IMR-90 (cell line): ENCODE data around the gene FLCN. TPM values are rescaled to one million over a fixed set of nuclear protein-coding genes. Genes with fewer than 3 reads are reported as not detected.

ENCODE experiments used
- ATAC-seq: fragments of 200-7000 bp; cut with Tn5 transposase; 2 replicates; pipeline ENCODE4 v1.9.1; 2020; ENCODE audit warnings: low read depth, mild to moderate bottlenecking, moderate library complexity
- BruUV-seq: library from RNA; stranded (reverse); fragments of 400-500 nt; replicated peaks from 2 replicates; lab custom pipeline; 2021; lab: Mats Ljungman, UMichigan
- CTCF ChIA-PET: fragments of 300-600 bp; formaldehyde crosslinking; extraction: SDS; loops from one replicate; lab custom pipeline; 2021; ENCODE audit warnings: antibody characterized with exemption; lab: Yijun Ruan, JAX
- POLR2A ChIA-PET: fragments of 300-600 bp; sonication (Branson Sonifier 250); formaldehyde crosslinking; loops from one replicate; lab custom pipeline; 2022; ENCODE audit warnings: antibody characterized with exemption; ENCODE audit not compliant: unreplicated experiment; lab: Charles Lee
- DNase-seq: peaks from one replicate; pipeline ENCODE4 v3.0.0; 2013
- H2AFZ ChIP-seq: replicated peaks from 2 replicates; pipeline ENCODE3; 2013; ENCODE audit warnings: low read length, mild to moderate bottlenecking; ENCODE audit not compliant: poor library complexity
- H2AK5ac ChIP-seq: 2 replicates; pipeline ENCODE4 v1.6.1; 2013; ENCODE audit warnings: low read depth, low read length, inconsistent platforms
- H2AK9ac ChIP-seq: replicated peaks from 2 replicates; pipeline ENCODE3; 2013; ENCODE audit warnings: mild to moderate bottlenecking, low read depth, low read length, moderate library complexity; ENCODE audit not compliant: poor library complexity
- H2BK120ac ChIP-seq: 2 replicates; pipeline ENCODE4 v1.6.1; 2013; ENCODE audit warnings: low read depth, low read length, inconsistent platforms
- H2BK15ac ChIP-seq: 3 replicates; pipeline ENCODE4 v1.6.1; 2013; ENCODE audit warnings: low read depth, low read length, inconsistent platforms
- H2BK20ac ChIP-seq: 2 replicates; pipeline ENCODE4 v1.6.1; 2013; ENCODE audit warnings: low read depth, mild to moderate bottlenecking, inconsistent platforms, low read length, moderate library complexity
- H2BK5ac ChIP-seq: 2 replicates; pipeline ENCODE4 v1.6.1; 2013; ENCODE audit warnings: mild to moderate bottlenecking, low read depth, low read length, inconsistent platforms; ENCODE audit not compliant: poor library complexity, severe bottlenecking
- H3K14ac ChIP-seq: replicated peaks from 2 replicates; pipeline ENCODE4 v1.6.1; 2013; ENCODE audit warnings: low read depth, low read length, inconsistent platforms
- H3K18ac ChIP-seq: 2 replicates; pipeline ENCODE4 v1.6.1; 2013; ENCODE audit warnings: low read depth, low read length, control low read depth
- H3K23ac ChIP-seq: 2 replicates; pipeline ENCODE4 v1.6.1; 2013; ENCODE audit warnings: low read depth, low read length, inconsistent platforms
- H3K27ac ChIP-seq: 2 replicates; pipeline ENCODE4 v1.5.1; 2013; ENCODE audit warnings: mild to moderate bottlenecking, control low read depth, low read length; ENCODE audit not compliant: insufficient read depth
- H3K27me3 ChIP-seq: 2 replicates; pipeline ENCODE4 v1.6.1; 2013; ENCODE audit warnings: low read length; ENCODE audit not compliant: control insufficient read depth, insufficient read depth
- H3K36me3 ChIP-seq: 2 replicates; pipeline ENCODE4 v1.6.1; 2013; ENCODE audit warnings: low read length, mixed read lengths; ENCODE audit not compliant: control insufficient read depth, insufficient read depth
- H3K4ac ChIP-seq: 2 replicates; pipeline ENCODE4 v1.6.1; 2013; ENCODE audit warnings: low read depth, low read length, inconsistent platforms
- H3K4me1 ChIP-seq: 2 replicates; pipeline ENCODE4 v1.6.1; 2013; ENCODE audit warnings: low read length, mixed read lengths; ENCODE audit not compliant: control insufficient read depth, insufficient read depth
- H3K4me2 ChIP-seq: 2 replicates; pipeline ENCODE4 v1.6.1; 2013; ENCODE audit warnings: low read depth, mild to moderate bottlenecking, control low read depth, low read length, moderate library complexity
- H3K4me3 ChIP-seq: 2 replicates; pipeline ENCODE4 v1.5.1; 2013; ENCODE audit warnings: low read depth, mild to moderate bottlenecking, control low read depth, low read length, moderate library complexity; ENCODE audit not compliant: insufficient read depth
- H3K56ac ChIP-seq: 2 replicates; pipeline ENCODE4 v1.6.1; 2013; ENCODE audit warnings: low read length, inconsistent platforms; ENCODE audit not compliant: insufficient read depth; ENCODE audit errors: extremely low read depth
- H3K79me1 ChIP-seq, 2 experiments: 2 replicates each; pipeline ENCODE4 v1.6.1; 2013; ENCODE audit warnings: low read length in 2 of 2, inconsistent platforms in 1 of 2, low read depth in 1 of 2
- H3K9ac ChIP-seq: 2 replicates; pipeline ENCODE4 v1.6.1; 2013; ENCODE audit warnings: low read depth, low read length, control low read depth
- H3K9me1 ChIP-seq: 2 replicates; pipeline ENCODE4 v1.6.1; 2013; ENCODE audit warnings: low read length, inconsistent platforms; ENCODE audit not compliant: insufficient read depth
- H3K9me3 ChIP-seq: 2 replicates; pipeline ENCODE4 v1.6.1; 2013; ENCODE audit warnings: low read length; ENCODE audit not compliant: control insufficient read depth, insufficient read depth
- H4K20me1 ChIP-seq: 2 replicates; pipeline ENCODE4 v1.6.1; 2013; ENCODE audit warnings: low read length, inconsistent platforms; ENCODE audit not compliant: insufficient read depth
- H4K5ac ChIP-seq: 2 replicates; pipeline ENCODE4 v1.6.1; 2013; ENCODE audit warnings: mild to moderate bottlenecking, low read depth, low read length, control low read depth
- H4K8ac ChIP-seq, 2 experiments: 2 replicates each; pipeline ENCODE4 v1.6.1; 2013; ENCODE audit warnings: low read depth in 2 of 2, low read length in 2 of 2, control low read depth in 1 of 2, inconsistent platforms in 1 of 2
- H4K91ac ChIP-seq: 2 replicates; pipeline ENCODE4 v1.6.1; 2013; ENCODE audit warnings: low read depth, low read length, inconsistent platforms; ENCODE audit not compliant: insufficient read depth
- BHLHE40 ChIP-seq: fragments of 150-350 bp; IDR thresholded peaks from 2 replicates; pipeline ENCODE4 v1.6.1; 2016; ENCODE audit warnings: mild to moderate bottlenecking, low read depth, low read length
- CEBPB ChIP-seq: IDR thresholded peaks from 2 replicates; pipeline ENCODE4 v1.6.1; 2012; ENCODE audit warnings: low read depth, low read length, improper control_type of control experiment
- CHD1 ChIP-seq: IDR thresholded peaks from 2 replicates; pipeline ENCODE4 v1.6.1; 2012; ENCODE audit warnings: low read depth, low read length, improper control_type of control experiment
- CTCF ChIP-seq: conservative IDR thresholded peaks from 2 replicates; pipeline ENCODE4 v1.5.1; 2012; ENCODE audit warnings: mild to moderate bottlenecking, low read depth, low read length, improper control_type of control experiment
- FOS ChIP-seq: fragments of 150-350 bp; IDR thresholded peaks from 2 replicates; pipeline ENCODE4 v1.6.1; 2016; ENCODE audit warnings: low read depth, low read length
- MAFK ChIP-seq: IDR thresholded peaks from 2 replicates; pipeline ENCODE4 v1.6.1; 2012; ENCODE audit warnings: low read depth, low read length, improper control_type of control experiment
- MAZ ChIP-seq: IDR thresholded peaks from 2 replicates; pipeline ENCODE4 v1.6.1; 2012; ENCODE audit warnings: low read depth, mild to moderate bottlenecking, low read length, improper control_type of control experiment, moderate library complexity, borderline replicate concordance
- MXI1 ChIP-seq: IDR thresholded peaks from 2 replicates; pipeline ENCODE4 v1.6.1; 2012; ENCODE audit warnings: low read depth, mild to moderate bottlenecking, low read length, moderate library complexity, borderline replicate concordance
- NFE2L2 ChIP-seq: fragments of 150-350 bp; IDR thresholded peaks from 2 replicates; pipeline ENCODE4 v1.6.1; 2016; ENCODE audit warnings: low read depth, mild to moderate bottlenecking, low read length
- POLR2A ChIP-seq: IDR thresholded peaks from 2 replicates; pipeline ENCODE4 v1.6.1; 2012; ENCODE audit warnings: mild to moderate bottlenecking, low read depth, low read length
- RAD21 ChIP-seq: IDR thresholded peaks from 2 replicates; pipeline ENCODE4 v1.6.1; 2012; ENCODE audit warnings: low read length, improper control_type of control experiment
- RCOR1 ChIP-seq: IDR thresholded peaks from 2 replicates; pipeline ENCODE4 v1.6.1; 2012; ENCODE audit warnings: mild to moderate bottlenecking, low read length, improper control_type of control experiment; ENCODE audit not compliant: insufficient replicate concordance
- RFX5 ChIP-seq: IDR thresholded peaks from 2 replicates; pipeline ENCODE4 v1.8.0; 2012; ENCODE audit warnings: low read depth, mild to moderate bottlenecking, low read length, moderate library complexity
- SMC3 ChIP-seq: fragments of 150-350 bp; IDR thresholded peaks from 2 replicates; pipeline ENCODE4 v1.6.1; 2016; ENCODE audit warnings: low read depth, mild to moderate bottlenecking, antibody characterized with exemption, low read length, moderate library complexity
- USF2 ChIP-seq: fragments of 150-350 bp; IDR thresholded peaks from 2 replicates; pipeline ENCODE4 v1.6.1; 2017; ENCODE audit warnings: mild to moderate bottlenecking, antibody characterized with exemption, low read length, low read depth
- WGBS, 2 experiments: methylation state at CpG; one replicate each; pipeline versions ENCODE4 v1.1.5 to v1.1.7; 2013; ENCODE audit warnings: missing lambda C conversion rate in 2 of 2; ENCODE audit not compliant: insufficient read length in 1 of 2; ENCODE audit errors: extremely low coverage in 2 of 2; 5-methylcytosine and 5-hydroxymethylcytosine counted together
- dilution Hi-C: fragments of 300-500 bp; cut with HindIII; formaldehyde crosslinking; loops from one replicate; pipeline ENCODE4 v1.14.3; 2018; ENCODE audit warnings: low sequenced_read_pairs; ENCODE audit not compliant: unreplicated experiment
- in situ Hi-C: fragments of 300-500 bp; cut with MboI; formaldehyde crosslinking; loops from 3 replicates; pipeline ENCODE4 v1.14.3; 2019; ENCODE audit warnings: low sequenced_read_pairs, inconsistent platforms, mixed read lengths
- intact Hi-C: fragments of 100-400 bp; cut with micrococcal nuclease; formaldehyde crosslinking; loops from 2 replicates; pipeline ENCODE4 v1.10.0; 2022
- polyA plus RNA-seq, 3 experiments: library from polyadenylated mRNA; depleted of rRNA; stranded (reverse); fragments of >200 nt; gene quantifications; 2 replicates each; pipeline ENCODE4 v1.2.3, GENCODE V29; 2012; ENCODE audit warnings: low replicate concordance in 1 of 3
- total RNA-seq: library from RNA; depleted of rRNA; stranded (reverse); fragments of >200 nt; gene quantifications from 2 replicates; pipeline ENCODE4 v1.2.3, GENCODE V29; 2012

Gene FLCN
- total and polyA plus RNA-seq, 2 of the 4 experiments (the other 2 are of a cell fraction), result 16.8 to 24.8 TPM

GRCh38 chr17:17227608-17228520 is 9.1 kb downstream of the FLCN start:
- no peaks in the 10 kb centered on the region for H3K9me3 ChIP-seq
- no peaks in the 10 kb centered on the region for H3K27me3 ChIP-seq
- no peak overlapping the region for H3K18ac ChIP-seq
- H3K4ac ChIP-seq, result no peak overlapping the region
- no peak overlapping the region for H4K5ac ChIP-seq
- H3K9ac ChIP-seq, result no peak overlapping the region
- no peak overlapping the region for H3K14ac ChIP-seq
- intact Hi-C loops (no loop called here), in situ Hi-C loops (no loop called here), dilution Hi-C loops (no loop called here)
- ChIA-PET POLR2A (no interaction called here), CTCF (no interaction called here)
- no peak overlapping the region for H2AK9ac ChIP-seq
- peaks cover 85% of the 10 kb centered on the region for H3K36me3 ChIP-seq
- DNase-seq (no peak), ATAC-seq (no peak)
- no peak overlapping the region for H2BK15ac ChIP-seq
- peak overlapping the region; percentile 7 for H2AFZ ChIP-seq
- H4K8ac ChIP-seq, result no peak overlapping the region
- BruUV-seq, result no TSS peak
- 96% methylated on average over 18 of the region's 25 CpGs; no CpG with 5 or more reads in 1 of the 2 experiments for WGBS, 2 experiments
- H3K4me2 ChIP-seq, result no peak overlapping the region
- H3K23ac ChIP-seq, result no peak overlapping the region
- peaks cover 8 to 59% of the 10 kb centered on the region in 2 experiments for H3K79me1 ChIP-seq
- no peak overlapping the region for H3K4me3 ChIP-seq
- no peak overlapping the region for H2AK5ac ChIP-seq
- no peaks in the 10 kb centered on the region for H3K9me1 ChIP-seq
- H2BK120ac ChIP-seq, result no peak overlapping the region
- no peak overlapping the region for H2BK20ac ChIP-seq
- no peak overlapping the region for H4K91ac ChIP-seq
- H3K27ac ChIP-seq, result no peak overlapping the region
- H2BK5ac ChIP-seq, result no peak overlapping the region
- H3K56ac ChIP-seq, result no peak overlapping the region
- TF ChIP-seq RAD21, result no peak
- no peak for TF ChIP-seq MXI1
- no peak for TF ChIP-seq NFE2L2
- no peak for TF ChIP-seq POLR2A
- TF ChIP-seq USF2, result no peak
- no peak for TF ChIP-seq BHLHE40
- no peak for TF ChIP-seq RFX5
- no peak for TF ChIP-seq MAFK
- no peak for TF ChIP-seq RCOR1
- no peak for TF ChIP-seq CTCF
- TF ChIP-seq SMC3, result no peak
- no peak for TF ChIP-seq FOS
- no peak for TF ChIP-seq CEBPB
- no peak for TF ChIP-seq CHD1
- no peak for TF ChIP-seq MAZ
- H3K4me1 ChIP-seq, result no peaks in the 10 kb centered on the region
- peaks cover 43% of the 10 kb centered on the region for H4K20me1 ChIP-seq
